Measurements from ENCODE around the gene PTPA.

PTPA gene

DNA sequence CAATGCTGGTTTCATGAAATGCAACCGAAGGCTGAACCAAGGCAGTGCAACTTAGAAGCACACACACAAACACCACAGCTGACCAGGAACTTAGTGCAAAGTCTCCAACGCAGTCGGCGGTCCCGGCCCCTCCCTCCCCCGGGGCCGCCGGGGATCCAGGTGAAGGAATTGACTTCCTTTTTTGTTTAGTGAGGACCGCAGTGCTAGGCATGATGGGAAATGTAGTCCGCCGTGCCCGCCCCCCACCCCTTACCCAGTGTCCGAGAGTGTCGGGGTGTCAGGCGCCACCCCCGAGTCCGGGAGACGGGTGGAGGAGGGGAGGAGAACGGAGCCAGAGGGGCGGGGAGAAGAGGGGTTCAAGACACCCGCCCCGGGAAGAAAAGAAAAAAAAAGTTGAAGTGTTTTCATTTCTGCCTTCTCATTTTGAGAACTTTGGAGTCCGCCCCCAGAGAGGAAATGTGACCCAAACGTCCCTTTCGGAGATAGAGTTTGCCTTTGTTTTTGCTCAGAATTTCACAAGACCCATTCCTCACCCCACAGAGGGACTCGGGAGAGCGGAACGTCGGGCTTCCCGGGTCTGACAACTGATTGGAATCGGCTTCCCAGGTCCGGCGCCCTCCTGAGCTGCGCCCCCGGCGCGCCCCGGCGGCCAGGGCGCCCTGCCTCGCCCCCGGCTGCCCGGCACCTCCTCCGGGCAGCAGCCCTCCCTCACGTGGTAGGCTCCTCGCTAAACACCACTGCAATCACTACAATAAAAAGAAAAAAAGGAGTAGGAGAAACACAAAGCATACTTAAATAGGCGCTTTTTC is 64.8 kb downstream of the PTPA start:
- H3K36me3 ChIP-seq (ENCODE audit: low read length): no peaks in the 10 kb centered on the region
- no peaks in the 10 kb centered on the region for H3K9me3 ChIP-seq (ENCODE audit: insufficient read depth, low read length)
- peak overlapping the region; percentile 52 for H3K4me3 ChIP-seq (ENCODE audit: insufficient read depth, low read length, poor library complexity, severe bottlenecking)
- H3K27ac ChIP-seq (ENCODE audit: low read depth, low read length): no peak overlapping the region
- no peaks in the 10 kb centered on the region for H3K79me2 ChIP-seq (ENCODE audit: insufficient read depth, low read length)
- peak overlapping the region; percentile 66 for H2AFZ ChIP-seq (ENCODE audit: low read depth, low read length, severe bottlenecking)
- peaks cover 3% of the 10 kb centered on the region; the same call in 1 of the 2 replicates for H3F3A ChIP-seq (ENCODE audit: insufficient read depth)
- no peaks in the 10 kb centered on the region for H3K9me2 ChIP-seq (replicated peaks; ENCODE audit: insufficient read depth, low read length)
- H3K4me2 ChIP-seq (ENCODE audit: low read depth, low read length, poor library complexity, severe bottlenecking): peak overlapping the region; percentile 70
- H3K9ac ChIP-seq (ENCODE audit: low read length): peak overlapping the region; percentile 40
- no peaks in the 10 kb centered on the region for H4K20me1 ChIP-seq (ENCODE audit: low read depth, low read length)
- H3K27me3 ChIP-seq (ENCODE audit: low read length): no peaks in the 10 kb centered on the region
- TF ChIP-seq EZH2phosphoT487 (conservative IDR thresholded peaks at IDR 0.05; ENCODE audit: low read length): no peak
- TF ChIP-seq, protein P1, sequence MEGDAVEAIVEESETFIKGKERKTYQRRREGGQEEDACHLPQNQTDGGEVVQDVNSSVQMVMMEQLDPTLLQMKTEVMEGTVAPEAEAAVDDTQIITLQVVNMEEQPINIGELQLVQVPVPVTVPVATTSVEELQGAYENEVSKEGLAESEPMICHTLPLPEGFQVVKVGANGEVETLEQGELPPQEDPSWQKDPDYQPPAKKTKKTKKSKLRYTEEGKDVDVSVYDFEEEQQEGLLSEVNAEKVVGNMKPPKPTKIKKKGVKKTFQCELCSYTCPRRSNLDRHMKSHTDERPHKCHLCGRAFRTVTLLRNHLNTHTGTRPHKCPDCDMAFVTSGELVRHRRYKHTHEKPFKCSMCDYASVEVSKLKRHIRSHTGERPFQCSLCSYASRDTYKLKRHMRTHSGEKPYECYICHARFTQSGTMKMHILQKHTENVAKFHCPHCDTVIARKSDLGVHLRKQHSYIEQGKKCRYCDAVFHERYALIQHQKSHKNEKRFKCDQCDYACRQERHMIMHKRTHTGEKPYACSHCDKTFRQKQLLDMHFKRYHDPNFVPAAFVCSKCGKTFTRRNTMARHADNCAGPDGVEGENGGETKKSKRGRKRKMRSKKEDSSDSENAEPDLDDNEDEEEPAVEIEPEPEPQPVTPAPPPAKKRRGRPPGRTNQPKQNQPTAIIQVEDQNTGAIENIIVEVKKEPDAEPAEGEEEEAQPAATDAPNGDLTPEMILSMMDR (IDR thresholded peaks at IDR 0.05; ENCODE audit: insufficient read depth, low read length, poor library complexity, severe bottlenecking): no peak

GRCh38 chr9:129176701-129177442 is 65.7 kb downstream of the PTPA start:
- H3F3A ChIP-seq (ENCODE audit: insufficient read depth): peaks cover 3% of the 10 kb centered on the region; the same call in 1 of the 2 replicates
- H3K36me3 ChIP-seq (ENCODE audit: low read length): no peaks in the 10 kb centered on the region
- peak overlapping the region; percentile 52 for H3K4me3 ChIP-seq (ENCODE audit: insufficient read depth, low read length, poor library complexity, severe bottlenecking)
- TF ChIP-seq EZH2phosphoT487 (conservative IDR thresholded peaks at IDR 0.05; ENCODE audit: low read length): no peak
- TF ChIP-seq, protein P1 (IDR thresholded peaks at IDR 0.05; ENCODE audit: insufficient read depth, low read length, poor library complexity, severe bottlenecking): no peak
- peak overlapping the region; percentile 40; the same call in 1 of the 2 replicates for H3K9ac ChIP-seq (ENCODE audit: low read length)
- H2AFZ ChIP-seq (ENCODE audit: low read depth, low read length, severe bottlenecking): no peak overlapping the region
- peak overlapping the region; percentile 70 for H3K4me2 ChIP-seq (ENCODE audit: low read depth, low read length, poor library complexity, severe bottlenecking)
- H4K20me1 ChIP-seq (ENCODE audit: low read depth, low read length): no peaks in the 10 kb centered on the region
- H3K9me3 ChIP-seq (ENCODE audit: insufficient read depth, low read length): no peaks in the 10 kb centered on the region
- no peaks in the 10 kb centered on the region for H3K9me2 ChIP-seq (replicated peaks; ENCODE audit: insufficient read depth, low read length)
- H3K79me2 ChIP-seq (ENCODE audit: insufficient read depth, low read length): no peaks in the 10 kb centered on the region
- no peak overlapping the region for H3K27ac ChIP-seq (ENCODE audit: low read depth, low read length)
- no peaks in the 10 kb centered on the region for H3K27me3 ChIP-seq (ENCODE audit: low read length)

DNA sequence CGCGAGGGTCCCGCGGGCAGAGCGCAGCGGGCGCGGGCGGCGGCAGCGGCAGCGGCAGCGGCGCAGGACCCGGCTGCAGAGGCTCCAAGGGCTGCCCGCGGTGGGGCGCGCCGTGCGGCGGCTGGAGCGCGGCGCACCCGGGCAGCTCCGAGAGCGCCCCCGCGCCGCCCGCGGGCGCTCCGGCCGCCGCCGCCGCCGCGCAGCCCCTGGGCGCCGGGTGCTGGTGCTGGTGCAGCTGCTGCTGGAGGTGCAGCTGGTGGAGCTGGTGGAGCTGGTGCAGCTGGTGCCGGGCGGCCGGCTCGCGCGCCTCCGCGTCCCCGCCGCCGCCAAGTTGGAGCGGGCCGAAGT is 66.2 kb downstream of the PTPA start:
- H3F3A ChIP-seq (ENCODE audit: insufficient read depth): peaks cover 3% of the 10 kb centered on the region; the same call in 1 of the 2 replicates
- H3K36me3 ChIP-seq (ENCODE audit: low read length): no peaks in the 10 kb centered on the region
- H3K4me2 ChIP-seq (ENCODE audit: low read depth, low read length, poor library complexity, severe bottlenecking): peak overlapping the region; percentile 71
- H4K20me1 ChIP-seq (ENCODE audit: low read depth, low read length): no peaks in the 10 kb centered on the region
- no peaks in the 10 kb centered on the region for H3K9me3 ChIP-seq (ENCODE audit: insufficient read depth, low read length)
- peak overlapping the region; percentile 60 for H2AFZ ChIP-seq (ENCODE audit: low read depth, low read length, severe bottlenecking)
- no peak overlapping the region for H3K27ac ChIP-seq (ENCODE audit: low read depth, low read length)
- H3K79me2 ChIP-seq (ENCODE audit: insufficient read depth, low read length): no peaks in the 10 kb centered on the region
- peak overlapping the region; percentile 38; the same call in 1 of the 2 replicates for H3K9ac ChIP-seq (ENCODE audit: low read length)
- TF ChIP-seq, protein P1 (IDR thresholded peaks at IDR 0.05; ENCODE audit: insufficient read depth, low read length, poor library complexity, severe bottlenecking): no peak
- peak overlapping the region; percentile 49 for H3K4me3 ChIP-seq (ENCODE audit: insufficient read depth, low read length, poor library complexity, severe bottlenecking)
- H3K9me2 ChIP-seq (replicated peaks; ENCODE audit: insufficient read depth, low read length): no peaks in the 10 kb centered on the region
- H3K27me3 ChIP-seq (ENCODE audit: low read length): no peaks in the 10 kb centered on the region

Measured in SU-DHL-6 (cell line).